ENCODE data around the gene PGM5.
"Not testable (repeated sequence)": the region's sequence is repeated elsewhere in the genome, so short reads cannot be mapped to it uniquely, and the experiment has no call there.

PGM5 gene

GRCh38 chr9:68390737-68391136 is 34.3 kb downstream of the PGM5 start:
- not testable (repeated sequence) for H2BK15ac ChIP-seq (ENCODE audit: low read length); H3K18ac ChIP-seq (ENCODE audit: low read length); H3K9ac ChIP-seq (ENCODE audit: low read depth, low read length, poor library complexity); H3K27ac ChIP-seq (replicated peaks; ENCODE audit: low read length); DNase-seq (ENCODE audit: low spot score); H3K4ac ChIP-seq (ENCODE audit: low read length); H3K4me3 ChIP-seq (ENCODE audit: low read length in 2 of 2); H3K4me1 ChIP-seq (ENCODE audit: control insufficient read depth in 2 of 2, insufficient read depth in 1 of 2, low read depth in 1 of 2, low read length in 2 of 2); H2BK12ac ChIP-seq (ENCODE audit: low read length); H2BK5ac ChIP-seq (ENCODE audit: low read length); H3K4me2 ChIP-seq (ENCODE audit: insufficient read depth, low read length, poor library complexity, severe bottlenecking); H2BK120ac ChIP-seq (ENCODE audit: low read depth, low read length); H3K14ac ChIP-seq (ENCODE audit: low read length); H3K79me1 ChIP-seq (ENCODE audit: low read depth, low read length); H3K36me3 ChIP-seq (replicated peaks in 1 of 2; ENCODE audit: control insufficient read depth in 2 of 2, insufficient read depth in 2 of 2, low read length in 2 of 2); H3K23ac ChIP-seq (ENCODE audit: low read depth, low read length, poor library complexity); H4K91ac ChIP-seq (ENCODE audit: low read depth, low read length, poor library complexity); H2AFZ ChIP-seq (ENCODE audit: low read length); H3K9me3 ChIP-seq (replicated peaks in 1 of 2; ENCODE audit: control insufficient read depth in 2 of 2, insufficient read depth in 1 of 2, low read depth in 1 of 2, low read length in 2 of 2); H4K8ac ChIP-seq (ENCODE audit: low read depth, low read length); H2AK5ac ChIP-seq (ENCODE audit: low read depth, low read length); H3K27me3 ChIP-seq (ENCODE audit: control insufficient read depth in 3 of 3, insufficient read depth in 3 of 3, low read depth in 1 of 3, low read length in 3 of 3)
- WGBS, 2 donors (ENCODE audit: extremely low coverage in 2 of 2, insufficient read length in 2 of 2, insufficient replicate concordance in 1 of 2) = no CpG with 5 or more reads among the region's 1 CpG

- H2AFZ ChIP-seq (ENCODE audit: low read length); H4K91ac ChIP-seq (ENCODE audit: low read depth, low read length, poor library complexity); H2BK15ac ChIP-seq (ENCODE audit: low read length); H3K4ac ChIP-seq (ENCODE audit: low read length); H3K79me1 ChIP-seq (ENCODE audit: low read depth, low read length); H3K4me2 ChIP-seq (ENCODE audit: insufficient read depth, low read length, poor library complexity, severe bottlenecking); H3K27me3 ChIP-seq (ENCODE audit: control insufficient read depth in 3 of 3, insufficient read depth in 3 of 3, low read depth in 1 of 3, low read length in 3 of 3); H3K27ac ChIP-seq (replicated peaks; ENCODE audit: low read length); H2BK12ac ChIP-seq (ENCODE audit: low read length); H3K4me1 ChIP-seq (ENCODE audit: control insufficient read depth in 2 of 2, insufficient read depth in 1 of 2, low read depth in 1 of 2, low read length in 2 of 2); H3K9me3 ChIP-seq (replicated peaks in 1 of 2; ENCODE audit: control insufficient read depth in 2 of 2, insufficient read depth in 1 of 2, low read depth in 1 of 2, low read length in 2 of 2); H3K23ac ChIP-seq (ENCODE audit: low read depth, low read length, poor library complexity); DNase-seq (ENCODE audit: low spot score); H3K14ac ChIP-seq (ENCODE audit: low read length); H3K36me3 ChIP-seq (replicated peaks in 1 of 2; ENCODE audit: control insufficient read depth in 2 of 2, insufficient read depth in 2 of 2, low read length in 2 of 2); H2BK5ac ChIP-seq (ENCODE audit: low read length); H3K18ac ChIP-seq (ENCODE audit: low read length); H3K4me3 ChIP-seq (ENCODE audit: low read length in 2 of 2); H3K9ac ChIP-seq (ENCODE audit: low read depth, low read length, poor library complexity); H2BK120ac ChIP-seq (ENCODE audit: low read depth, low read length); H4K8ac ChIP-seq (ENCODE audit: low read depth, low read length); H2AK5ac ChIP-seq (ENCODE audit: low read depth, low read length): not testable (repeated sequence)
- no CpG with 5 or more reads among the region's 1 CpG for WGBS, 2 donors (ENCODE audit: extremely low coverage in 2 of 2, insufficient read length in 2 of 2, insufficient replicate concordance in 1 of 2)
Measured at GRCh38 chr9:68396411-68397094, 40.1 kb downstream of the PGM5 start.

- not testable (repeated sequence) for H3K18ac ChIP-seq (ENCODE audit: low read length); H3K79me1 ChIP-seq (ENCODE audit: low read depth, low read length)
Measured at GRCh38 chr9:68397095-68397423, 40.6 kb downstream of the PGM5 start.

GRCh38 chr9:68397796-68398195 is 41.4 kb downstream of the PGM5 start:
- not testable (repeated sequence) for H3K4me1 ChIP-seq (ENCODE audit: control insufficient read depth in 2 of 2, insufficient read depth in 1 of 2, low read depth in 1 of 2, low read length in 2 of 2); H3K4me3 ChIP-seq (ENCODE audit: low read length in 2 of 2); H3K9ac ChIP-seq (ENCODE audit: low read depth, low read length, poor library complexity); H3K14ac ChIP-seq (ENCODE audit: low read length); H2BK5ac ChIP-seq (ENCODE audit: low read length); H2AK5ac ChIP-seq (ENCODE audit: low read depth, low read length); H3K4me2 ChIP-seq (ENCODE audit: insufficient read depth, low read length, poor library complexity, severe bottlenecking); H4K8ac ChIP-seq (ENCODE audit: low read depth, low read length); H3K18ac ChIP-seq (ENCODE audit: low read length); H2BK120ac ChIP-seq (ENCODE audit: low read depth, low read length); H3K27ac ChIP-seq (replicated peaks; ENCODE audit: low read length); H3K79me1 ChIP-seq (ENCODE audit: low read depth, low read length); H2BK12ac ChIP-seq (ENCODE audit: low read length); DNase-seq (ENCODE audit: low spot score); H3K36me3 ChIP-seq (replicated peaks in 1 of 2; ENCODE audit: control insufficient read depth in 2 of 2, insufficient read depth in 2 of 2, low read length in 2 of 2); H3K4ac ChIP-seq (ENCODE audit: low read length); H2AFZ ChIP-seq (ENCODE audit: low read length); H3K9me3 ChIP-seq (replicated peaks in 1 of 2; ENCODE audit: control insufficient read depth in 2 of 2, insufficient read depth in 1 of 2, low read depth in 1 of 2, low read length in 2 of 2); H4K91ac ChIP-seq (ENCODE audit: low read depth, low read length, poor library complexity); H3K23ac ChIP-seq (ENCODE audit: low read depth, low read length, poor library complexity); H2BK15ac ChIP-seq (ENCODE audit: low read length); H3K27me3 ChIP-seq (ENCODE audit: control insufficient read depth in 3 of 3, insufficient read depth in 3 of 3, low read depth in 1 of 3, low read length in 3 of 3)
- WGBS, 2 donors (ENCODE audit: extremely low coverage in 2 of 2, insufficient read length in 2 of 2, insufficient replicate concordance in 1 of 2) = no CpG with 5 or more reads among the region's 3 CpGs

More at GRCh38 chr9:68397095-68397423, 40.6 kb downstream of the PGM5 start:
- H2BK120ac ChIP-seq (ENCODE audit: low read depth, low read length); H3K27ac ChIP-seq (replicated peaks; ENCODE audit: low read length); H2BK15ac ChIP-seq (ENCODE audit: low read length); H3K4me2 ChIP-seq (ENCODE audit: insufficient read depth, low read length, poor library complexity, severe bottlenecking); DNase-seq (ENCODE audit: low spot score); H3K9me3 ChIP-seq (replicated peaks in 1 of 2; ENCODE audit: control insufficient read depth in 2 of 2, insufficient read depth in 1 of 2, low read depth in 1 of 2, low read length in 2 of 2); H3K4ac ChIP-seq (ENCODE audit: low read length); H2BK5ac ChIP-seq (ENCODE audit: low read length); H3K4me1 ChIP-seq (ENCODE audit: control insufficient read depth in 2 of 2, insufficient read depth in 1 of 2, low read depth in 1 of 2, low read length in 2 of 2); H2AK5ac ChIP-seq (ENCODE audit: low read depth, low read length); H3K14ac ChIP-seq (ENCODE audit: low read length); H3K9ac ChIP-seq (ENCODE audit: low read depth, low read length, poor library complexity); H2BK12ac ChIP-seq (ENCODE audit: low read length); H4K91ac ChIP-seq (ENCODE audit: low read depth, low read length, poor library complexity); H3K23ac ChIP-seq (ENCODE audit: low read depth, low read length, poor library complexity); H2AFZ ChIP-seq (ENCODE audit: low read length); H3K4me3 ChIP-seq (ENCODE audit: low read length in 2 of 2); H3K36me3 ChIP-seq (replicated peaks in 1 of 2; ENCODE audit: control insufficient read depth in 2 of 2, insufficient read depth in 2 of 2, low read length in 2 of 2); H4K8ac ChIP-seq (ENCODE audit: low read depth, low read length); H3K27me3 ChIP-seq (ENCODE audit: control insufficient read depth in 3 of 3, insufficient read depth in 3 of 3, low read depth in 1 of 3, low read length in 3 of 3): not testable (repeated sequence)
- no CpG with 5 or more reads among the region's 2 CpGs for WGBS, 2 donors (ENCODE audit: extremely low coverage in 2 of 2, insufficient read length in 2 of 2, insufficient replicate concordance in 1 of 2)

Measured in neuronal stem cell (in vitro differentiated cells).